Thyroid gland (tissue), 4 donors: ENCODE data around the gene GIT2. TPM values are rescaled to one million over a fixed set of nuclear protein-coding genes. Genes with fewer than 3 reads are reported as not detected.
"Not testable (repeated sequence)": the region's sequence is repeated elsewhere in the genome, so short reads cannot be mapped to it uniquely, and the experiment has no call there.

ENCODE experiments used
- DNase-seq, 2 donors: peaks; one replicate each; pipeline ENCODE4 v3.0.0-alpha.2; 2019
- H3K27ac ChIP-seq, 3 donors: fragments of 200-600 bp; sonication (generic); 1 replicate in 2 of 3; 2 replicates in 1 of 3; pipeline ENCODE4 v1.5.1; 2016 to 2019; ENCODE audit warnings: mild to moderate bottlenecking in 1 of 3, moderate library complexity in 1 of 3
- H3K27me3 ChIP-seq: fragments of 200-600 bp; sonication (generic); one replicate; pipeline ENCODE4 v1.5.1; 2019
- H3K36me3 ChIP-seq, 2 donors: fragments of 200-600 bp; sonication (generic); one replicate each; pipeline ENCODE4 v1.5.1; 2016 to 2019
- H3K4me1 ChIP-seq, 2 donors: fragments of 200-600 bp; sonication (generic); one replicate each; pipeline ENCODE4 v1.5.1; 2017 to 2019
- H3K4me3 ChIP-seq, 3 donors: fragments of 200-600 bp; sonication (generic); replicated peaks in 1 of 3; 1 replicate in 2 of 3; 2 replicates in 1 of 3; pipeline ENCODE4 v1.5.1; 2016; ENCODE audit warnings: mild to moderate bottlenecking in 1 of 3
- H3K9me3 ChIP-seq: fragments of 200-600 bp; sonication (generic); one replicate; pipeline ENCODE4 v1.5.1; 2017
- POLR2A ChIP-seq, 2 donors: fragments of 450-650 bp; IDR thresholded peaks; one replicate each; pipeline ENCODE4 v1.6.1; 2017; ENCODE audit warnings: antibody characterized with exemption in 2 of 2, mild to moderate bottlenecking in 2 of 2, moderate library complexity in 1 of 2
- WGBS, 2 donors: methylation state at CpG; one replicate each; pipeline ENCODE4 v1.1.5; 2017; 5-methylcytosine and 5-hydroxymethylcytosine counted together
- intact Hi-C: fragments of 100-400 bp; cut with DNase I; formaldehyde crosslinking; loops from one replicate; pipeline ENCODE4 v1.15.1; 2023
- total RNA-seq, 4 donors: library from RNA; depleted of rRNA; stranded (reverse); fragments of >200 nt; gene quantifications; one replicate each; pipeline ENCODE4 v1.2.3, GENCODE V29; 2016
- TF ChIP-seq, protein P1 (sequence below), 6 experiments: fragments of 200-600 bp in 3 of 6; fragments of 450-650 bp in 3 of 6; sonication (generic) in 3 of 6; IDR thresholded peaks; one replicate each; pipeline ENCODE4 v1.5.1; 2016 to 2019; ENCODE audit warnings: antibody characterized with exemption in 6 of 6, mild to moderate bottlenecking in 2 of 6, inconsistent platforms in 1 of 6, moderate library complexity in 1 of 6

GIT2 gene
- total RNA-seq, 4 donors from 2014 or later, result 54.4 to 69.4 (median 60.1) TPM

DNA sequence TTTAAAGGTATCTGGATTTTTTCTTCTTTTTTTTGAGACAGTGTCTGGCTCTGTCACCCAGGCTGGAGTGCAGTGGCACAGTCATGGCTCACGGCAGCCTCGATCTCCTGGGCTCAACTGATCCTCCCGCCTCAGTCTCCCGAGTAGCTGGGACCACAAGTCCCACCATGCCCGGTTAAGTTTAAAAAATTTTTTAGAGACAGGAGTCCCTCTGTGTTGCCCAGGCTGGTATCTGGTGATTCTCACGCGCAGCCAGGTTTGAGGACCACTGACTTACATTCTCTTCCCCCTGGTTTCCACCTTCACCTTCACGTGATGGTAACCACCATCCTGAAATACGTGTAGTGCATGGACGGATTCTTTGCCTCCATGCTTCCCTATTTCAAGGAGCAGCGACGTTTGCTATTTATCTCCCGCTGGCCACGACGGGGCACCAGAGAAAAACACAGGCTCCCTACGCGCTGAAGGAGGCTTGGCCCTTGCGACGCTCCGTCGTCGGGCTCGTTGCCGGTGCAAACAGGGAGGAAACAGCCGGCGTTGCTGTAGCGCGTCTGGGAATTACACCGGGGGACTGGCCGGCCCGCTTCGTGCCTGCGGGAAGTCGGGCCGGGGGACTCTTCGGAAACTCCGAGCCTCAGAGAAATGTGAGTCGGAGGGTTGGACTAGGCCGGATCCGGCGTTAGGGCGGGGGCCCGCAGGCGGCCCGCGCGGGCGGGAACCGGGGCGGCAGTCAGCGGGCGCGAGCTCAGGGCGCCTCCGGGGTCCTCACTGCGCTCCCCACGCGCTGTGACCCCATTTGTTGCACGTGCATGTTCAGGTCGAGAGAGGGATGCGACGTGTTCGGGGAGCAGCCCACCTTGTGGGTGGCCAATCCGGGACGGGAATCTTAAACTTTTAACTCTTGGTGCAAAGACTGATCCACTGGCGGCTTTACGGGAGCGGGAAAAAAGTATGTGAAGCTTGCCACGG, 96.1 kb downstream of the GIT2 start, which contains the start of gene TCHP:
TCHP (plus strand) TSS at position 492 of the 969 bp plus-strand sequence. CDS start 2,753 bp downstream, outside the sequence.
- peak; percentile 84 to 89 for DNase-seq
- intact Hi-C loops, result no loop called here
- H3K27ac ChIP-seq, result peak within 1 kb of the TSS in 2 of 3 donors; percentile 70 to 79
- peak in 1 of 2 donors; percentile 58 for TF ChIP-seq POLR2A (IDR thresholded peaks at IDR 0.05)
- TF ChIP-seq, protein P1, sequence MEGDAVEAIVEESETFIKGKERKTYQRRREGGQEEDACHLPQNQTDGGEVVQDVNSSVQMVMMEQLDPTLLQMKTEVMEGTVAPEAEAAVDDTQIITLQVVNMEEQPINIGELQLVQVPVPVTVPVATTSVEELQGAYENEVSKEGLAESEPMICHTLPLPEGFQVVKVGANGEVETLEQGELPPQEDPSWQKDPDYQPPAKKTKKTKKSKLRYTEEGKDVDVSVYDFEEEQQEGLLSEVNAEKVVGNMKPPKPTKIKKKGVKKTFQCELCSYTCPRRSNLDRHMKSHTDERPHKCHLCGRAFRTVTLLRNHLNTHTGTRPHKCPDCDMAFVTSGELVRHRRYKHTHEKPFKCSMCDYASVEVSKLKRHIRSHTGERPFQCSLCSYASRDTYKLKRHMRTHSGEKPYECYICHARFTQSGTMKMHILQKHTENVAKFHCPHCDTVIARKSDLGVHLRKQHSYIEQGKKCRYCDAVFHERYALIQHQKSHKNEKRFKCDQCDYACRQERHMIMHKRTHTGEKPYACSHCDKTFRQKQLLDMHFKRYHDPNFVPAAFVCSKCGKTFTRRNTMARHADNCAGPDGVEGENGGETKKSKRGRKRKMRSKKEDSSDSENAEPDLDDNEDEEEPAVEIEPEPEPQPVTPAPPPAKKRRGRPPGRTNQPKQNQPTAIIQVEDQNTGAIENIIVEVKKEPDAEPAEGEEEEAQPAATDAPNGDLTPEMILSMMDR (IDR thresholded peaks at IDR 0.05), result peak in 4 of 6 experiments; percentile 17 to 55 (median 34)
- H3K4me1 ChIP-seq, result peaks cover 9 to 20% of the 10 kb centered on the region in 2 donors
- WGBS, 2 donors, result 2 to 4% methylated on average over 41 to 54 of the region's 69 CpGs
- peaks cover 14 to 19% of the 10 kb centered on the region in 2 donors for H3K36me3 ChIP-seq
- no peaks in the 10 kb centered on the region for H3K27me3 ChIP-seq
- no peaks in the 10 kb centered on the region for H3K9me3 ChIP-seq
- peak within 1 kb of the TSS; percentile 56 to 95 (median 77) for H3K4me3 ChIP-seq

DNA sequence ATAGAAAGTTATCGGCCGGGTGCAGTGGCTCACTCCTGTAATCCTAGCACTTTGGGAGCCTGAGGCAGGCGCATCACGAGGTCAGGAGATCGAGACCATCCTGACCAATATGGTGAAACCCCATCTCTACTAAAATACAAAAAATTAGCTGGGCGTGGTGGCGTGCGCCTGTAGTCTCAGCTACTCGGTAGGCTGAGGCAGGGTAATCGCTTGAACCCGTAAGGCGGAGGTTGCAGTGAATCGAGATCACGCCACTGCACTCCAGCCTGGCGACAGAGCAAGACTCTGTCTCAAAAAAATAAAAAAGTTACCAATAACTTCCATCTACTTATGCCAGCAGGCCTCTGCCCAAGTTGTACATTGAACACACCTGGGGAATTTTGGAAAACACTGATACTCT, 96.8 kb downstream of the GIT2 start:
- H3K27ac ChIP-seq, DNase-seq, intact Hi-C loops, H3K27me3 ChIP-seq, H3K9me3 ChIP-seq: not testable (repeated sequence)
- peaks cover 9 to 20% of the 10 kb centered on the region in 2 donors for H3K4me1 ChIP-seq
- peaks cover 7 to 15% of the 10 kb centered on the region in 2 donors for H3K36me3 ChIP-seq
- H3K4me3 ChIP-seq, result peak overlapping the region in 1 of 3 donors; percentile 77
- WGBS, 2 donors, result 91 to 94% methylated on average over 15 of the region's 15 CpGs

DNA sequence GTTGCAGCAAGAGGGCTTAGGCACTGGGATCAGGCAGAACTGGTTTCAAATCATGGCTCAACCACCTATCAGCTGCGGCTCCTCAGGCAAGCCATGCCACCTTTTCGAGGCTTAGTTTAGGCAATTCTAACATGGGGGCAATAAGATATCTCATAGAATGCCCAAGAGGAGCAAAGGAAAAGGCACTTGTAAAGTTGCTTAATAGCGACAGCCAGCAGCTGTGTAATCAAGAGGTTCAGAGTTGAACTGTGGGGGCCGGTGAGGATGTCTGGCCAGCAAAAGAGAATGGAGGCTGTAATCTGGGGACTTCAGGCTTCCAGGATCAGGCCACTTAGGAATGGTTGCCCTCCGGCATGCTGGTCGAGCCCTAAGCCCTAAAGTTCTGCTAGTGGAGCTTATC, 99.1 kb downstream of the GIT2 start:
- WGBS, 2 donors, result 88 to 94% methylated on average over 6 of the region's 6 CpGs
- TF ChIP-seq, protein P1 (IDR thresholded peaks at IDR 0.05), result no peak
- no peak for TF ChIP-seq POLR2A (IDR thresholded peaks at IDR 0.05)

DNA sequence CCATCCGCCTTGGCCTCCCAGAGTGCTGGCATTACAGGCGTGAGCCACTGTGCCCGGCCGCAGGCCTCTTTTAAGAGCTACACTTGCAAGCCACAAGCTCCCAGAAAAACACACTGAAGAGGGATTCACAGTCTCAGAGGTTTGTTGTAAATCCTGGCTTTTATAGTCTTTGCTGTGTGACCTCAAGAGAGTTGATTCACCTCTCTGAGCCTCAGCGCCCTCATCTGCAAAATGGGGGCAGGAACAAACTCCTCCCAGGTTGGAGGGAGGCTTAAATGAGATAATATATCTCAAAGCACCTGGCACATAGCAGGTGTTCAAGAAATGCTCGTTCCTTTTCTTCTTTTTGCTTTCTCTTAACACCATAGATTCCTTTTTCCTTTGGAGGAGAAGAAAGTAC, 100.0 kb downstream of the GIT2 start:
- H3K36me3 ChIP-seq, result no peaks in the 10 kb centered on the region
- intact Hi-C loops, result no loop called here
- no peaks in the 10 kb centered on the region for H3K9me3 ChIP-seq
- H3K4me3 ChIP-seq, result no peak overlapping the region
- no peak for DNase-seq
- H3K27ac ChIP-seq, result no peak overlapping the region
- peaks cover 4 to 9% of the 10 kb centered on the region in 2 donors for H3K4me1 ChIP-seq
- no peaks in the 10 kb centered on the region for H3K27me3 ChIP-seq
- TF ChIP-seq POLR2A (IDR thresholded peaks at IDR 0.05), result no peak
- TF ChIP-seq, protein P1 (IDR thresholded peaks at IDR 0.05), result no peak
- 88 to 93% methylated on average over 6 of the region's 6 CpGs for WGBS, 2 donors

More for the DNA sequence above, 99.1 kb downstream of the GIT2 start:
- Histone ChIP-seq H3K9me3 (no peaks in the 10 kb centered on the region), H3K4me3 (no peak overlapping the region), H3K27ac (no peak overlapping the region), H3K4me1 (peaks cover 9 to 18% of the 10 kb centered on the region in 2 donors), H3K27me3 (no peaks in the 10 kb centered on the region), H3K36me3 (no peaks in the 10 kb centered on the region)
- no peak for DNase-seq
- intact Hi-C loops, result no loop called here

DNA sequence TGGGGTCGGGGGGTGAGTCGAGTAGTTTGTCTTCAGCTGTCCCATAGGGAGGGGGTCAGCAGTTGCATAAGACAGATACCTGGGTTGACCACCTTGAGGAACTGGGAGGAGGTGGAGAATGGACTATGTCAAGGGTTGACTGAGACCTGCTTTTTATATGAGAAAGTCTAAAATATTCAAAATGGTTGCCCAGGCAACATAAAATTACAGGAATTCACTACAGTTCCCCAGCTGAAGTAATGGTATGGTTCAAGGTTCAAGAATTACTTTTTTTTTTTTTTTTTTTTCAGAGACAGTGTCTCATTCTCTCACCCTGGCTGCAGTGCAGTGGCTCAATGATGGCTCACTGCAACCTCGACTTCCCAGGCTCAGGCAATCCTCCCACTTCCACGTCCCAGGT, 101.2 kb downstream of the GIT2 start:
- Histone ChIP-seq H3K36me3 (no peaks in the 10 kb centered on the region), H3K9me3 (no peaks in the 10 kb centered on the region), H3K4me3 (no peak overlapping the region), H3K27ac (no peak overlapping the region), H3K27me3 (no peaks in the 10 kb centered on the region), H3K4me1 (peaks cover 0 to 6% of the 10 kb centered on the region in 2 donors)
- TF ChIP-seq POLR2A (IDR thresholded peaks at IDR 0.05), result no peak
- TF ChIP-seq, protein P1 (IDR thresholded peaks at IDR 0.05), result no peak
- intact Hi-C loops, result no loop called here
- DNase-seq, result no peak
- 62 to 66% methylated on average over 4 of the region's 4 CpGs for WGBS, 2 donors
